Neuronal stem cell (in vitro differentiated cells): ENCODE data around the gene FAM53A.
"Not testable (repeated sequence)": the region's sequence is repeated elsewhere in the genome, so short reads cannot be mapped to it uniquely, and the experiment has no call there.

Experiments
- DNase-seq: peaks from one replicate; pipeline ENCODE4 v3.0.0-alpha.2; 2013; ENCODE audit warnings: low spot score
- H2AFZ ChIP-seq: one replicate; pipeline ENCODE4 v1.6.1; 2013; ENCODE audit warnings: mild to moderate bottlenecking, low read length, inconsistent platforms
- H2AK5ac ChIP-seq: 2 replicates; pipeline ENCODE4 v1.6.1; 2013; ENCODE audit warnings: low read depth, mild to moderate bottlenecking, inconsistent platforms, low read length, moderate library complexity, mixed read lengths
- H2BK120ac ChIP-seq: 2 replicates; pipeline ENCODE4 v1.6.1; 2013; ENCODE audit warnings: low read depth, mild to moderate bottlenecking, inconsistent platforms, low read length, moderate library complexity, mixed read lengths
- H2BK12ac ChIP-seq: one replicate; pipeline ENCODE4 v1.6.1; 2013; ENCODE audit warnings: low read length, inconsistent platforms
- H2BK15ac ChIP-seq: 2 replicates; pipeline ENCODE4 v1.6.1; 2013; ENCODE audit warnings: mild to moderate bottlenecking, low read length, inconsistent platforms, mixed read lengths
- H2BK5ac ChIP-seq: one replicate; pipeline ENCODE4 v1.6.1; 2013; ENCODE audit warnings: inconsistent platforms, mild to moderate bottlenecking, low read length, moderate library complexity
- H3K14ac ChIP-seq: one replicate; pipeline ENCODE4 v1.6.1; 2013; ENCODE audit warnings: low read length, inconsistent platforms
- H3K18ac ChIP-seq: 2 replicates; pipeline ENCODE4 v1.6.1; 2013; ENCODE audit warnings: low read length, inconsistent platforms
- H3K23ac ChIP-seq: 2 replicates; pipeline ENCODE4 v1.6.1; 2013; ENCODE audit warnings: low read depth, mild to moderate bottlenecking, mixed read lengths, low read length, inconsistent platforms; ENCODE audit not compliant: poor library complexity
- H3K27ac ChIP-seq: replicated peaks from 3 replicates; pipeline ENCODE4 v1.5.1; 2013; ENCODE audit warnings: low read length, inconsistent platforms
- H3K27me3 ChIP-seq, 3 experiments: 2 replicates each; pipeline ENCODE4 v1.6.1; 2013; ENCODE audit warnings: low read length in 3 of 3, mild to moderate bottlenecking in 2 of 3, inconsistent platforms in 1 of 3, low read depth in 1 of 3, mixed read lengths in 1 of 3, moderate library complexity in 1 of 3; ENCODE audit not compliant: control insufficient read depth in 3 of 3, insufficient read depth in 3 of 3
- H3K36me3 ChIP-seq, 2 donors: replicated peaks in 1 of 2; 2 replicates each; pipeline ENCODE4 v1.6.1; 2013; ENCODE audit warnings: low read length in 2 of 2; ENCODE audit not compliant: control insufficient read depth in 2 of 2, insufficient read depth in 2 of 2
- H3K4ac ChIP-seq: 2 replicates; pipeline ENCODE4 v1.6.1; 2013; ENCODE audit warnings: inconsistent platforms, mild to moderate bottlenecking, low read length, moderate library complexity
- H3K4me1 ChIP-seq, 2 donors: 1 replicate in 1 of 2; 2 replicates in 1 of 2; pipeline ENCODE4 v1.6.1; 2013; ENCODE audit warnings: low read length in 2 of 2, low read depth in 1 of 2; ENCODE audit not compliant: control insufficient read depth in 2 of 2, insufficient read depth in 1 of 2
- H3K4me2 ChIP-seq: one replicate; pipeline ENCODE4 v1.6.1; 2013; ENCODE audit warnings: mild to moderate bottlenecking, low read length, inconsistent platforms; ENCODE audit not compliant: insufficient read depth, poor library complexity, severe bottlenecking
- H3K4me3 ChIP-seq, 2 donors: 2 replicates each; pipeline ENCODE4 v1.5.1; 2013; ENCODE audit warnings: low read length in 2 of 2, mild to moderate bottlenecking in 2 of 2, inconsistent platforms in 1 of 2, moderate library complexity in 1 of 2
- H3K79me1 ChIP-seq: one replicate; pipeline ENCODE4 v1.6.1; 2013; ENCODE audit warnings: low read depth, mild to moderate bottlenecking, inconsistent platforms, low read length, moderate library complexity
- H3K9ac ChIP-seq: one replicate; pipeline ENCODE4 v1.6.1; 2013; ENCODE audit warnings: mild to moderate bottlenecking, low read depth, low read length, inconsistent platforms; ENCODE audit not compliant: poor library complexity
- H3K9me3 ChIP-seq, 2 donors: replicated peaks in 1 of 2; 2 replicates each; pipeline versions ENCODE3 to v1.6.1; 2013; ENCODE audit warnings: low read length in 2 of 2, mild to moderate bottlenecking in 2 of 2, inconsistent platforms in 1 of 2, low read depth in 1 of 2, mixed read lengths in 1 of 2, moderate library complexity in 1 of 2; ENCODE audit not compliant: control insufficient read depth in 2 of 2, insufficient read depth in 1 of 2
- H4K8ac ChIP-seq: one replicate; pipeline ENCODE4 v1.6.1; 2013; ENCODE audit warnings: low read depth, mild to moderate bottlenecking, inconsistent platforms, low read length, moderate library complexity
- H4K91ac ChIP-seq: one replicate; pipeline ENCODE4 v1.6.1; 2013; ENCODE audit warnings: low read length, low read depth, mild to moderate bottlenecking, inconsistent platforms; ENCODE audit not compliant: poor library complexity
- WGBS, 2 donors: extraction: QIAGEN DNeasy Blood & Tissue Kit; methylation state at CpG; one replicate each; pipeline ENCODE4 v1.1.7; 2013; ENCODE audit warnings: missing lambda C conversion rate in 2 of 2, mixed read lengths in 1 of 2; ENCODE audit not compliant: insufficient read length in 2 of 2, insufficient replicate concordance in 1 of 2; ENCODE audit errors: extremely low coverage in 2 of 2; 5-methylcytosine and 5-hydroxymethylcytosine counted together

The FAM53A gene

GRCh38 chr4:1706358-1706757, 22.2 kb upstream of the FAM53A start:
- no CpG with 5 or more reads among the region's 6 CpGs for WGBS, 2 donors
- no peak for DNase-seq
- no peak overlapping the region for H4K91ac ChIP-seq

GRCh38 chr4:1705732-1706131, 21.6 kb upstream of the FAM53A start:
- Histone ChIP-seq H2BK15ac (no peak overlapping the region), H2AFZ (no peak overlapping the region), H2BK12ac (no peak overlapping the region), H4K8ac (no peak overlapping the region), H3K4me3 (no peak overlapping the region), H3K14ac (no peak overlapping the region), H3K4me1 (peaks cover 1 to 3% of the 10 kb centered on the region in 2 donors), H3K9me3 (no peaks in the 10 kb centered on the region), H3K36me3 (peaks cover 16 to 91% of the 10 kb centered on the region in 2 donors), H2BK120ac (no peak overlapping the region), H2BK5ac (no peak overlapping the region), H3K18ac (no peak overlapping the region), H4K91ac (no peak overlapping the region), H3K9ac (no peak overlapping the region), H3K27me3 (no peaks in the 10 kb centered on the region), H3K27ac (no peak overlapping the region), H3K4me2 (no peak overlapping the region), H2AK5ac (no peak overlapping the region), H3K23ac (no peak overlapping the region), H3K79me1 (peaks cover 2% of the 10 kb centered on the region), H3K4ac (no peak overlapping the region)
- no peak for DNase-seq
- WGBS, 2 donors, result no CpG with 5 or more reads among the region's 6 CpGs

More at GRCh38 chr4:1706358-1706757, 22.2 kb upstream of the FAM53A start:
- peaks cover 5 to 7% of the 10 kb centered on the region in 2 donors for H3K4me1 ChIP-seq
- no peak overlapping the region for H3K23ac ChIP-seq
- H3K14ac ChIP-seq, result no peak overlapping the region
- no peaks in the 10 kb centered on the region for H3K9me3 ChIP-seq
- no peak overlapping the region for H2BK12ac ChIP-seq
- H3K79me1 ChIP-seq, result peaks cover 5% of the 10 kb centered on the region
- H3K18ac ChIP-seq, result no peak overlapping the region
- no peaks in the 10 kb centered on the region for H3K27me3 ChIP-seq
- H2AFZ ChIP-seq, result no peak overlapping the region
- peaks cover 15 to 85% of the 10 kb centered on the region in 2 donors for H3K36me3 ChIP-seq
- no peak overlapping the region for H3K27ac ChIP-seq
- no peak overlapping the region for H2BK120ac ChIP-seq
- H3K4ac ChIP-seq, result no peak overlapping the region
- H3K4me3 ChIP-seq, result no peak overlapping the region
- no peak overlapping the region for H2AK5ac ChIP-seq
- no peak overlapping the region for H4K8ac ChIP-seq
- H3K4me2 ChIP-seq, result no peak overlapping the region
- no peak overlapping the region for H2BK5ac ChIP-seq
- H3K9ac ChIP-seq, result no peak overlapping the region
- H2BK15ac ChIP-seq, result no peak overlapping the region

- no peak overlapping the region for H2BK15ac ChIP-seq
Observed at GRCh38 chr4:1703867-1704266, 19.8 kb upstream of the FAM53A start.

GRCh38 chr4:1701671-1702070, 17.6 kb upstream of the FAM53A start:
- H3K27ac ChIP-seq, H3K9ac ChIP-seq, DNase-seq, H3K4me1 ChIP-seq, H3K23ac ChIP-seq, H2BK15ac ChIP-seq, H2BK120ac ChIP-seq, H2AFZ ChIP-seq, H3K79me1 ChIP-seq, H4K8ac ChIP-seq, H3K27me3 ChIP-seq, H3K4me2 ChIP-seq, H3K9me3 ChIP-seq, H2AK5ac ChIP-seq, H3K4ac ChIP-seq, H2BK5ac ChIP-seq, H4K91ac ChIP-seq, H3K4me3 ChIP-seq, H3K14ac ChIP-seq, H2BK12ac ChIP-seq, H3K18ac ChIP-seq: not testable (repeated sequence)
- H3K36me3 ChIP-seq, result peaks cover 32 to 99% of the 10 kb centered on the region in 2 donors
- no CpG with 5 or more reads among the region's 8 CpGs for WGBS, 2 donors

More at GRCh38 chr4:1703867-1704266, 19.8 kb upstream of the FAM53A start:
- H2BK120ac ChIP-seq, result no peak overlapping the region
- no peak overlapping the region for H3K18ac ChIP-seq
- H3K36me3 ChIP-seq, result peaks cover 21 to 92% of the 10 kb centered on the region in 2 donors
- no CpG with 5 or more reads among the region's 1 CpG for WGBS, 2 donors
- H4K91ac ChIP-seq, result no peak overlapping the region
- H3K4me3 ChIP-seq, result no peak overlapping the region
- H2BK5ac ChIP-seq, result no peak overlapping the region
- H3K9me3 ChIP-seq, result no peaks in the 10 kb centered on the region
- H3K23ac ChIP-seq, result no peak overlapping the region
- no peak overlapping the region for H3K4ac ChIP-seq
- no peak overlapping the region for H4K8ac ChIP-seq
- no peaks in the 10 kb centered on the region for H3K4me1 ChIP-seq
- peaks cover 2% of the 10 kb centered on the region for H3K79me1 ChIP-seq
- no peak overlapping the region for H2BK12ac ChIP-seq
- no peak overlapping the region for H3K14ac ChIP-seq
- H2AFZ ChIP-seq, result no peak overlapping the region
- no peak overlapping the region for H3K9ac ChIP-seq
- H3K27me3 ChIP-seq, result no peaks in the 10 kb centered on the region
- no peak overlapping the region for H2AK5ac ChIP-seq
- no peak overlapping the region for H3K27ac ChIP-seq
- no peak overlapping the region for H3K4me2 ChIP-seq
- DNase-seq, result no peak
